Kidney epithelial cell (primary cell): ENCODE measurements around the gene ARMC10. TPM values are rescaled to one million over a fixed set of nuclear protein-coding genes. Genes with fewer than 3 reads are reported as not detected.
"Not testable (repeated sequence)": the region's sequence is repeated elsewhere in the genome, so short reads cannot be mapped to it uniquely, and the experiment has no call there.

Experiments used
- DNase-seq: peaks from one replicate; pipeline ENCODE4 v3.0.0-alpha.2; 2010; ENCODE audit warnings: low read depth
- H3K27me3 ChIP-seq: 2 replicates; pipeline ENCODE4 v1.6.0; 2011; ENCODE audit warnings: low read length; ENCODE audit not compliant: control insufficient read depth, insufficient read depth
- H3K36me3 ChIP-seq: 2 replicates; pipeline ENCODE4 v1.5.1; 2011; ENCODE audit warnings: low read length; ENCODE audit not compliant: control insufficient read depth, insufficient read depth
- H3K4me3 ChIP-seq: 2 replicates; pipeline ENCODE4 v1.5.1; 2011; ENCODE audit warnings: low read depth, mild to moderate bottlenecking, control low read depth, low read length
- CTCF ChIP-seq: IDR thresholded peaks from 2 replicates; pipeline ENCODE4 v1.5.1; 2011; ENCODE audit warnings: mild to moderate bottlenecking, moderate library complexity, low read length, control low read depth, inconsistent platforms; ENCODE audit not compliant: insufficient read depth, poor library complexity, severe bottlenecking
- total RNA-seq: library from RNA; depleted of rRNA; stranded (reverse); fragments of >200 nt; gene quantifications from 2 replicates; pipeline ENCODE4 v1.2.3, GENCODE V29; 2015

The ARMC10 gene
- total RNA-seq, 1 donor from 2014 or later, result 34.7 TPM

- no peaks in the 10 kb centered on the region for H3K27me3 ChIP-seq
- no peaks in the 10 kb centered on the region for H3K36me3 ChIP-seq
- no peak overlapping the region for H3K4me3 ChIP-seq
- no peak for TF ChIP-seq CTCF
- no peak for DNase-seq
Observed at GRCh38 chr7:103142494-103142893, 67.6 kb downstream of the ARMC10 start.

GRCh38 chr7:103143868-103144267, 68.9 kb downstream of the ARMC10 start:
- Histone ChIP-seq H3K36me3 (no peaks in the 10 kb centered on the region), H3K27me3 (no peaks in the 10 kb centered on the region), H3K4me3 (no peak overlapping the region)
- no peak for TF ChIP-seq CTCF
- no peak for DNase-seq

GRCh38 chr7:103144754-103145153, 69.8 kb downstream of the ARMC10 start:
- not testable (repeated sequence) for H3K36me3 ChIP-seq, H3K4me3 ChIP-seq, H3K27me3 ChIP-seq, DNase-seq

GRCh38 chr7:103148131-103148993, 73.4 kb downstream of the ARMC10 start:
- no peaks in the 10 kb centered on the region for H3K27me3 ChIP-seq
- peak overlapping the region; percentile 82 for H3K4me3 ChIP-seq
- H3K36me3 ChIP-seq, result no peaks in the 10 kb centered on the region
- DNase-seq, result no peak
- no peak for TF ChIP-seq CTCF

Other genes starting within 250 kb of the ARMC10 start
- 6.2 and 6.8 TPM in 2 replicates for gene LRRC17, start 162.1 kb upstream of the ARMC10 start, total RNA-seq
- 3.1 and 3.6 TPM in 2 replicates for gene FBXL13, start 344 bp upstream of the ARMC10 start, total RNA-seq
- 7.3 and 9.6 TPM in 2 replicates for gene NAPEPLD, start 74.0 kb downstream of the ARMC10 start, total RNA-seq
- 49.5 and 59.0 TPM in 2 replicates for gene PMPCB, start 222.3 kb downstream of the ARMC10 start, total RNA-seq